Skin of body (tissue), 2 donors: Measurements from ENCODE around the gene GPC6. TPM values are rescaled to one million over a fixed set of nuclear protein-coding genes. Genes with fewer than 3 reads are reported as not detected.

Experiments
- DNase-seq: peaks from one replicate; lab custom pipeline; 2025; lab: John Stamatoyannopoulos, UW
- total RNA-seq: library from RNA; depleted of rRNA; stranded (reverse); fragments of >200 nt; gene quantifications from one replicate; pipeline ENCODE4 v1.2.3, GENCODE V29; 2014

GPC6 gene
- total RNA-seq, 1 donor from 2014 or later, result 10.9 TPM

DNA sequence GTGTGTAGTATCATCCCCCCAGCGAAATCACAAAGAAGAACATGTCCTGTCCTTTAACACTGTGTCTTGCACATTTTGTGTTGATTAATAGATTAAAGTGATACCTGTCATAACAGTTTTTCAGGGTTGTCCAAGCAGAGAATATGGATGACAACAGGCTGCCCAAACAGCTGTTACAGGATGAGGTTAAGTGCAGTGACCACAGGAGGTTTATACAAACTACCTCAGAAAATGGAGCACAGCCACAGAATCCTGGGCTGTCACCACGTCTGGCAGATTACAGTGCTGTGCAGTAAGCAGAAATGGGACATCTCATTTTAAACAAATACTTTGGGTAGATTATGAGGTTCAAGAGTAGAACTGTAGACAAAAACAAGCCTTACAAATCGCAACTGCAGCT is 677.3 kb downstream of the GPC6 start:
- DNase-seq, result no peak

DNA sequence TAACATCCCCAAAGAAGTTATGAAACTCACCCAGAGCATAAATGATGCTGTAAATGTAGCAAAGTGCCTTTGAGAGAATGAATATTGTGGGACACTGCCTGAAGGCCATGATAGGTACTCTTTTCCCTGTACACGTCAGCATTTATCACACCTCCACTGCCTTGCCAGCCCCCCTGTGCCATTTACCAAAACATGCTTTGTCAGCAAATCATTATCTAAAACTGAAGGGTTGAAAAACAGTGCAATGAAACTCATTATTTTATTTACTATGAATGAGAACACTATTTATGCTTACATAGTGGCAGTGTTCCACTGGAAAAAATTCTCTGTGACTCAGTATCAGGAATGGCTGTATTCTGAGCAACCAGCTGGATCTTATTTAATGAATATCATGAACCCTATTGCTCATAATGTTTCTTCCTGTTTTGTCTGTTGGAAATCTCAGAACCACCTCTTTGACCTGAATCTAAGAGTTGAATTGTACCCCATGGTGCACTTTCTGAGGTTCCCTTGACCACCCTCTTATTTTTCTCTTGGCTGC is 688.7 kb downstream of the GPC6 start:
- DNase-seq, result peak; percentile 36

DNA sequence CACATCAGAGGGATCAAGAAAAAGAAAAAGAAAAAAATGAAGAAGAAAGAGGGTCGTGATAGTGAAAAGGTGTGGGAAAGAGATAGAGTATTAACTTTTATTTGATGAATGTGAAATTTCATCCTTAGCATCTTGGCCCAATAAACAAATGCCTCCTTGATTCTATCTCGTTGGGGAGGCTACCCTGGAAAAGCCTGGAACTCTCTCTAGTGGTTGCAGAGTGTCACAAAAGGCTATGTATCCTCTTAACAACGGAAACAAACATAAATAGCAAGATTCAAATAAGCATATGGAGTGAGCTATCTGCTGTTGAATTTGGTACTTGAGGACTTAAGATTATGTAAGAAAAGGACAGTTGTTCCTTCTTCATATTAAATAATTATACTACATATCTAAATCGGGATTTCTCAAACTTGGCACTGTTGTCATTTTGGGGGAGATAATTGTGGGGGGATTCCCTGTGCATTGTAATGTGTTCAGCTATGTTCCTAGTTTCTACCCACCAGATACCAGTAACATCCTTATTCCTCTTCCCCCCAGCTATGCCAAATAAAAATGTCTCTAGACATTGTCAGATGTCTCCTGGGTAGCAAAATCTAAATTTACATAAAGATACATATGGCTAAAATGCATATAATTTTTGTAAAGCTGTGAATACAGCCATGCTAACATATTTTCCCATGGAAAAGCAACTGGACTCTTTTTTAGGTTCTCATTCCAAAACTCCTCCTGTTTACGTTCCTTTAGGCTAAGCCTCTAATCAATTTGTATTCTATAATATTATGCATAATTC is 695.7 kb downstream of the GPC6 start:
- DNase-seq, result no peak

DNA sequence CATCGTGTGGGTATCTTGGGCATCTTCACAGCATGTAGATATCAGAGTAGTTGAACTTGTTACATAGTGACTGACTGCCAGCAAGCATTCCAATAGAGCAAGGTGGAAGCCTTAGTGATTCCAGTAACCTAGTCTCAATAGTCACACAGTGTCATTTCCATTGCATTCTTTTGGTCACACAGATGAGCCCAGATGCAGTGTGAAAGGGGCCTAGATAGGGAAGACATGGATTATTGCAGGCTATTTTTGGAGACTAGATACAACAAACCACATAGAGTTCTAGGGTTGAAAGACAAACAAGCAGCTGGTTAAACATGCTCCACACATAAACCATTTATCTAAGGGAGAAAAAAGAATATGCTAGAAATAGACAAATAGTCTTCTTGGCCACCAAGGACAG is 699.4 kb downstream of the GPC6 start:
- no peak for DNase-seq

DNA sequence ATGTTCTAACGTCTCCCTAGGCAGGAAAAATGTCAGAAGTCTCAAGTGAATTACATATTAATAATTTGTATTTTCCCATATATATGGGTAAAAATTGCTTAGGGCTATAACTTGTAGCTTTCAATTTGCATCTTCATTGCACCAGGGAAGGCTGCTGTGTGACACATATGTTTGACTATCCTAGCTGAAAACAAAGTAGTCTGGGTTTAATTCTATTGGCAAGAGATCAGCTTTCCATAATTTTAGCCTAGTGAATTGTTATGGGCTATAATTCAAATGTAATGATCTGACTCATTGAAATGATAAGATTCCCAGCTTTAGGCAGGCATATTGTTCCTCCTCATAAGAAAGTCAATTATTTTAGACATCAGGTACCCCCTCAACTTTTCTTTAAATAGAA is 699.8 kb downstream of the GPC6 start:
- DNase-seq, result peak; percentile 28

DNA sequence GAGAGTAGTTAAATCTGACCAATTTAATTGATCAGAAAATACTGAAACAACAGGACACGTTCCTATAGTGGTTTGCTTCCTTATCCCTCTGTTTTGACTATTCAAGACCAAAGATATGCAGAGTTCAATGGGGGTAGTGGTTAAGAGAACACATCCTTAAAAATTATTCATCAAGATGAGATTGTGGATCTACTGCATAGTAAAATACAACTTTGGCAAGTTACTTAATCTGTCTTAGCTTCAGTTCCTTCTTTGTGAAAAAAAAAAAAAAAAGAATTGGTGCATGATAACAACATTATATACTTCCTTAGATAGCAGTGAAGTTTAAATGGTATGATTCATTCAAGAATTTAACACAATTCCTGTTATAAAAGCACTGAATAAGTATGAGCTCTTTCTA is 700.8 kb downstream of the GPC6 start:
- DNase-seq, result no peak

DNA sequence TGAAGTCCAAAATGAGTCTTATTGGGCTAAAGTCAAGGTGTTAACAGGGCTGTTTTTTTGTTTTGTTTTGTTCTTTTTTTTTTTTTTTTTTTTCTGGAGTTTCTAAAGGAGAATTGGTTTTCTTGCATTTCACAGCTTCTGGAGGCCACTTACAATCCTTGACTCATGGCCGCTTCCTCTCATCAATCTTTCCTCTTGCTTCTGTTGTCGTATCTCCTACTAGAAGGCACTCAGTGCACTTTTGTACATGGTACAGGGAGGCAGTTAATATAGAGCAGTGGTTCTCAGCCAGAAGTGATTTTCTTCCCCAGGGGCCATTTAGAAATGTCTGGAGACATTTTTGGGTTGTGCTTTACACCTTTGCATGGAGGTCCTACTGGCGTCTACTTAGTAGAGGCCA is 706.3 kb downstream of the GPC6 start:
- DNase-seq, result no peak

DNA sequence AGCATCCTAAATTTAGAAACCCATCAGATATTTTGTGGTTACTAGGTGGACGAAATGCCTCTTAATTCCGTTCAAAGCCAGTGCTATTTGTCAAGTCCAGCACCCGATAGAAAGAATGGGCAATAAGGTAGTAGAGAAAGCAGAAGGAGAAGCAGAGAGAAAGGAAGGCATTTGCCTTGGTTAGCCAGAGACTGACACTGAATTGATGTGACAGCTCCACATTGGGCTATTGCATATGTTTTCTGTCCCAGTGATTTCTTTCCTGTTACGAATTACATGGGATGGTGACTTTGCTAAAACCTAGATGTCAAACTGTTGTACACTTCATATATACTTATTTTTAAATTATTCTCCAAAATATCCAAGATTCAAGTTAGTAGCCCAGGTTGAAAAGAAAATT is 710.3 kb downstream of the GPC6 start:
- DNase-seq, result no peak

DNA sequence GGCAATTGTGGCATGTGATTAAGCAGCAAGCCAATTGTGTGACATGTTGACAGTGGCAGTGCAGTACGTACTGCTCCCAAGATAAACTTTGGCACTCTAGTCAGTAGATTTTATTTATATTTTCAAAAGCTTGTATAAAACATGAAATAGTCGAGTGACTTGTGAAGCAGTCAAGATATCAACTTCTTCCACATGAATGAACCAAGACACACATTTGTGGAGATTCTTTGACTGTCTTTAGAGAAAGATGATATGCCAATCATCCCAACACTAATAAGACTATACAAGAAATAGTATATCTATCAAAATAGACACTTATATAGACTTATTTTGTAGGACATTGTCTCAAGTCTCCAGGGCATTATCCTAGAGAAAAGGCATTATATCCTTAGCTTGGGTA is 714.8 kb downstream of the GPC6 start:
- DNase-seq, result no peak

DNA sequence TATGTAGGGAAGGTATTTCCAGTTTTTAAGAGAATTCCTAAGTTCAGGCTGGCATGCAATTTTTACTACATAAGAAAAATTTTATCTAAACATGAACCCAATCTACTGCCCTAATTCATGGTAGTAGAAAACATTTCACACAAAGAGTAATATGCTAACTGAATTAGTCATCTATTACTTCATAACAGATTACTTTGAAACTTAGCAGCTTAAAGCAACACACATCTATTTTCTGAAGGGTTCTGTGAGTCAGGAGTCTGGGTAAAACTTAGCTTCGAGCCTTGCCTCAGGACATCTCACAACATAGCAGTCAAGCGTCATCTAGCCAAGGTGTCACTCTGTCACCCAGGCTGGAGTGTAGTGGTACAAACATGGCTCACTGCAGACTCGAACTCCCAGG is 715.4 kb downstream of the GPC6 start:
- no peak for DNase-seq

DNA sequence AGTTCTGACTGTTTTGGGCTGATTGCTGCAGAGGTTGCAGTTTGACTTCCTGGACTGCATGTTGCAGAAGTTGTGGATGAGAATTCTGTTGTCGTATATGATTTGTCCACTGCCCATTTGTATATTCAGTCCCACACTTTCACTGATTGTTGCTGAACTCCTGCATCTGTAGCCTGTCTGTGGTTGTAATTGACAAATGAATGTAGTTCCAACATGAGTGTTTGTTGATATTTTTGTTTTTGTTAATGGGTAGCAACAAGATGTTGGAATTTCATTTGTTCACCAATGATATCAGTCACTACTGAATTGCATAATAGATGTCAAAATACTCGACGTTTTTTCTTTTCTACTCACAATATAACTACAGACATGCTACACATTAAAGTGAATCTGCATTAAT is 719.0 kb downstream of the GPC6 start:
- DNase-seq, result no peak

DNA sequence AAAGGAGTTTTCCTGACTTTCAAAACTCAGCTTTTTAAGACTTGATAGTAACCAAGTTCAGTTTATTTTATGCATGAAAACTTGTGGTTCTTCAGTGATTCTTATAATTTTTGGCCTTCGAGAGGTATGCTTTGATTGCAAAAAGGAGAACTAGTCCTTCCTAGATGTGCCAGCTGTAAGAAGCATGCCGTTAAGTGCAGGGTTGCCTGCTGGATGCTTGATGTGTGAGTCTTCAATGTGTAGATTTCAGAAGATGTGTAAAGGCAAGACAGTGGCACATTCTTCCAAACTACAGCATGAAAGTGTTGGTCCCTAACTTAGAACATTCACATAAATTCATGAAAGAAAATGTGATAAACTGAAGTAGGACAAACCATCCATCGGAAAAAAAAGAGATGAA is 720.4 kb downstream of the GPC6 start:
- DNase-seq, result no peak

DNA sequence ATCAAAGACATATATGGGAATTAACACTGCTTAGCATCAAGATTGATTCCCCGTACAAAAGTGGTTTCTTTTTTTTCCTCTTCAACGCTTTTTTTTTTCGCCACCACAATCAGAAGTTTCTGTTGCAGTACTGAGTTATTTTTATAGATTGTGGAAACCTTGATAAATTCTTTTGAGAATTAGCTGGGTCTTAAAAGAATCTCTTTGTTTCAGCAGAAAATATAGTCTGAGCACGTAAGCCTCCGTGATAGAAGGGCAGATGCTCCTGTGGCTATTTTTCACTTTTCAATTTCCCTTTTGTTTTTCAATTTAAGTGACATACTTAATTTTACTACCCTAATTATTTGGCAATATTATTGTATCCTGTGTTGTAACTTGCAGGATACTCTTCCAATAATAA is 721.0 kb downstream of the GPC6 start:
- no peak for DNase-seq

DNA sequence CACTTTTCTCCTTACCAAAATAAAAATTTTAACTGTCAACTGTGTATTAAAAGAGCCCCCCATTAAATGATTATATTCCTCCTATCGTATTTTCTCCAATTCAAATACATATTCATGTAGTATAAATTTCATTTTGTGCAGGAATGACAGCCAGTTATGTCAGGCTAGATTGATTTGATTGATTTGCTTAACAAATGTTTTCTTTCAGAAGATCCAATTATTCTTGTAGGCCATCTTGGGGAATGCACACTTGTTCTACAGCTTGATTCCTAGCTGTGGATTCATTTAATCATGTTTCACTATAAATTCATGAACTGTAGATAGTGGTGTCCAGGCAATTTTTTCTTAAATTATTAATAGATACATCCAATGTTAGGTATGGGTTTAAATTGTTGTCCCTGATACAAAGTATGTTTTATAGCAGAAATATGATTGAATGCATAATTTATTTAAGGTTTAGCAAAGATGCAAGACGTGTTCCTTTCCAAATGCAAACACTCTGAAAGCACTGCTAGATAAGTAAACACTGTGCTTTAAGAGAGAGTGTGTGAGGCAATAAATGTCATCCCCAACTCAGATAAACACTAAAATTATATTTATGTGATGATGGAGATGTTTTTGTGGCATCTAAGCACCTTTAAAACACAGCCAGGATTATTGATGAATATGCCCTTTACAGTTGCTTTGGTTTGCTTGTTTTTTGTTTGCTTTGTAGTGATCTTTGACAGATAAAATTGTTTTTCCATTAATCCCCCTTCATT is 721.7 kb downstream of the GPC6 start:
- DNase-seq, result no peak

DNA sequence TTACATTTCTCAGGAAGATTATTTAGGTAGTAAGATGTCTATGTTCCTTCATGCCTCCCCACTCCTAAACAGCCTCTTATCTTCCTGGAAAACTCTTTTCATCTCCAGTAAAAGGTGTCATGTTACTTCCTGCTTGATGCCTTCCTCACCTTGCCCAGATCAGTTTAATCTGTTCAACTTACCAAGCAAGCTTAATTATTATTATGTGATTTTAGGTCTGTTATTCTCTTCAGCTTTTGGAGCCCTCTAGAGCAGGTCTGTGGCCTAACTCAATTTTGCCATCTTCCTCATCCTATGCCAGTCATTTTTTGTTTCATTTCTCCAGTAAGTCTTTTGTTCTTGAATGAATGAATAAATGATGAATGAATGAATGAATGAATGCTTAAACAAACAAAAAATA is 724.5 kb downstream of the GPC6 start:
- no peak for DNase-seq

DNA sequence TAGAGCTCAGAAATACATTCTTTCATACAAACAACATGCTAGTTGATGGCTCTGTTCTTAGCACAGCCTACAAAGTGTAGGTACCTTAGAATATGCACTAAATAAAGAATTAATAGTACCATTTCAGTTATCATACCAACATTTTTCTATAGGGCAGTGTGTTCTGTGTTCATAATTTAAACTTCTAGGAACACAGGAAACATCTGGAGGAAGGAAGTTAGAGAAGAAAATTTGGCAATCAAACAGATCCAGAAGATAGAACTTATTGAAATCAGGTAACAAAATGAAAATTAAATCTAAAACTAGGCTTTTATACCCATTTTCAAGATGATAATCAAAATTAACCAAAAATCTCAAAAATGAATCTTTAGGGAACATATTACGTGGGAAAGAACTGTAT is 725.3 kb downstream of the GPC6 start:
- no peak for DNase-seq

DNA sequence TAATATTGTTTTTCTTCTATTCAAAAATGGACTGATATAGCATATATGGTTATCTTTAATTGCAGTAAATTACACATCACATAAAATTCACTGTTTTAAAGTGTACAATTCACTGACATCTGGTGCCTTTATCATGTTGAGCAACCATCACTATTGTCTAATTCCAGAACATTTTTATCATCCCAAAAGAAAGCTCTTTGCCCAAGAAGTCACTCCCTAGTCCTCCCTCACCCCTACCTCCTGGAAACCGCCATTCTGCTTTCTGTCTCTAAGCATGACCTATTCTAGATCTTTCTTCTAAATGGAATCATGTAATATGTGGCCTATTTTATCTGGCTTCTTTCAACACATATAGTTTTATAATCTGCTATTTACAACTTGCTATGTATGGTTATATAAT is 727.2 kb downstream of the GPC6 start:
- DNase-seq, result no peak

DNA sequence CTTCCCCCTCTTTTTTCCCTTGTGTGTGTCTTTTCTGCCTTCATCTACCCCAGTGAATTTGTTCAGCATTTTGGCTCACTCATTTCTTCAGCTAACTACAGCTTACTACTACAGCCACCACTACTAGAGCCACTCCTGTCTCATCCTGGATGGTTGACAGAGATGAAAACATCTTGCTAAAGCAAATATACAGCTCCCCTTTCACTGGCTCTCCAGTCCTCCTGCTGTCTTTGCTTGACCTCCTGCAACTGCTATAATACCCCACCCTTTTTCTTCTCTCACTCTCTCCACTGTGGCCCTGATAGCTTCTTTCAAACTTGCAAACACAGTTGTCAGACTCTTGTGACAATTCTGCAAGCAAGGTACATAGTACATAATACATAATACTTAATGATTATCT is 729.3 kb downstream of the GPC6 start:
- no peak for DNase-seq

DNA sequence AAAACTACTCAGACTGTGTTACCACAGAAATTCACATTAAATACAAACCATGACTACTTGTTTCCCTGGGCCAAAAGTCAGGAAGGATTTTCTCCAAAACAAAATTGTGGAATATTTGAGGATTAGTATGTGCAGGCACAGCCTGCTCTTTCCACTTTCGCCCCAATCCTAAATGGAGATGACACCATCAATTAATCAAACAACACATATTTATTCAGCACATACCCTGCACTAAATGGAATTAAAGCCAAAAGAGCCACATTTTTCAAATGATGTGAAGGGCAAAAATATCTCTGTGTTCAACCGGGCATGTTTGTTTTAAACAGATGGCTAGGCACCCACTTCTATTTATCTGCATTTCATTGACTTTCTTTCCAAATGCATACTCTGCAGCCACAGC is 729.8 kb downstream of the GPC6 start:
- DNase-seq, result no peak

DNA sequence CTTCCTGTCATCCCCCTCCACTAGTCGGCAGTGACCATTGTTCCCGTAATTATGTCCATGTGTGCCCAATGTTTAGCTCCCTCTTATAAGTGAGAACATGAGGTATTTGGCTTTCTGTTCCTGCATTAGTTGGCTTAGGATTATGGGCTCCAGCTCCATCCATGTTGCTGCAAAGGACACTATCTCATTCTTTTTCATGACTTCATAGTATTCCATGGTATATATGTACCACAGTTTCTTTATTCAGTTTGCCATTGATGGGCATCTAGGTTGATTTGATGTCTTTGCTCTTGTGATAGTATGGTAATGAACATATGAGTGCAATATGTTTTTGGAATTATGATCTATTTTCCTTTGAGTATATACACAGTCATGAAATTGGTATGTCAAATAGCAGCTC is 730.8 kb downstream of the GPC6 start:
- no peak for DNase-seq

DNA sequence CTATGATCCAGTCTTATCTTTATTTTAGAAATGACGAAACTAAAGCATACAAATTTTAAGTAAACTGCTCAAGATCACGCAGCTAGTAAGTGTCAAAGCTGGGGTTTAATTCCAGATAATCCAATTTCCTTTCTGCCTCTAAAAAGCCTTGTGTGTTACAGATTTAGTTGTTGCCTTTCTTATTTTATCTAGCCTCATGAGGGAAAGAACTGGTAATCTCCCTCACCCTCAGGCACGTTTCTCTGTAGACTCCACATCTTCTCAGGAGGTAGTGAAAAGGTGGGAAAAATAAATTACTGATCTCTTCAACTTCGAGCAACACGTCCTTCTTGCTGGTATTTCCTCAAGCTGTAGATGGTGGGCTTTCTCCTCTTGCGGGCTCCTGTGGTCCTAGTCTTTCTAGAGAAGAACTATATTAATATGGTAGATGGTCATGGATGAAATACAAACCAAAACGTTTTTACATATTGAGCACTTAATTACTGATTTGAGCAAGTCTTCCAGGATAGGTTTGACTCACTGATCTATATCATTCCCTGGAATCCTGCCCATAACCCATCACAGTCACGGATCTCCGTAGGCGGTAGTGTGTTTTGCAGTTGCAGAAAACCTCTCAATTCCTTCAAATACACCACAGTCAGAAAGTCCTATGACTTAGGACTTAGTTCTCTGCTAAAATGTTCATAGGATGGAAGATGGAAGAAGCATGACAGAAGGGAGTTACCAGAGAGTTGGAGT is 733.4 kb downstream of the GPC6 start:
- DNase-seq, result no peak
